T-cell (primary cell): Measurements from ENCODE around the gene PDCD7. TPM values are rescaled to one million over a fixed set of nuclear protein-coding genes. Genes with fewer than 3 reads are reported as not detected.

ENCODE experiments used
- ATAC-seq, 4 experiments: fragments of 200-7000 bp in 3 of 4; fragments of 150-1000 bp in 1 of 4; cut with Tn5 transposase; replicated peaks in 1 of 4; 1 replicate in 3 of 4; 2 replicates in 1 of 4; pipeline ENCODE4 v1.10.0; 2021; ENCODE audit warnings: moderate library complexity in 3 of 4, mild to moderate bottlenecking in 2 of 4, moderate number of reproducible peaks in 1 of 4
- CTCF ChIA-PET, 2 donors: fragments of 300-600 bp; sonication (Branson Sonifier 250); formaldehyde crosslinking; loops; one replicate each; lab custom pipeline; 2022; ENCODE audit warnings: antibody characterized with exemption in 2 of 2; lab: Charles Lee
- POLR2A ChIA-PET, 2 donors: fragments of 300-600 bp; sonication (Branson Sonifier 250); formaldehyde crosslinking; loops; one replicate each; lab custom pipeline; 2022; ENCODE audit warnings: antibody characterized with exemption in 2 of 2; lab: Charles Lee
- DNase-seq, 35 experiments: peaks; one replicate each; pipeline versions ENCODE4 v3.0.0 to v3.0.0-alpha.2; 2013 to 2023
- H3K27ac ChIP-seq: one replicate; pipeline ENCODE4 v1.5.1; 2013; ENCODE audit warnings: low read length
- H3K27me3 ChIP-seq, 2 experiments: replicated peaks in 1 of 2; 1 replicate in 1 of 2; 2 replicates in 1 of 2; pipeline versions ENCODE4 v1.6.1 to v1.7.0; 2013; ENCODE audit warnings: low read length in 1 of 2, mixed read lengths in 1 of 2; ENCODE audit not compliant: control insufficient read depth in 2 of 2, insufficient read depth in 2 of 2; ENCODE audit errors: extremely low read depth in 1 of 2
- H3K36me3 ChIP-seq, 2 donors: 1 replicate in 1 of 2; 2 replicates in 1 of 2; pipeline versions ENCODE4 v1.6.1 to v1.7.0; 2013; ENCODE audit warnings: low read length in 1 of 2; ENCODE audit not compliant: control insufficient read depth in 2 of 2, insufficient read depth in 1 of 2; ENCODE audit errors: extremely low read depth in 1 of 2
- H3K4me1 ChIP-seq, 2 experiments: 1 replicate in 1 of 2; 2 replicates in 1 of 2; pipeline versions ENCODE4 v1.6.1 to v1.7.0; 2013; ENCODE audit warnings: low read length in 2 of 2, mixed read lengths in 1 of 2; ENCODE audit not compliant: insufficient read depth in 2 of 2, control insufficient read depth in 1 of 2; ENCODE audit errors: extremely low read depth in 1 of 2
- H3K4me3 ChIP-seq, 2 donors: 1 replicate in 1 of 2; 2 replicates in 1 of 2; pipeline versions ENCODE4 v1.5.1 to v1.7.0; 2013; ENCODE audit warnings: mild to moderate bottlenecking in 2 of 2, low read length in 1 of 2, moderate library complexity in 1 of 2; ENCODE audit not compliant: control insufficient read depth in 1 of 2; ENCODE audit errors: extremely low read depth in 1 of 2
- H3K9me3 ChIP-seq: 2 replicates; pipeline ENCODE4 v1.7.0; 2013
- H3K27ac Mint-ChIP-seq, 2 donors: one replicate each; pipeline ENCODE4 v1.8.0; 2020 to 2021; ENCODE audit warnings: mild to moderate bottlenecking in 2 of 2, mixed read lengths in 2 of 2
- H3K27me3 Mint-ChIP-seq, 2 donors: one replicate each; pipeline ENCODE4 v1.8.0; 2021 to 2022; ENCODE audit warnings: mixed read lengths in 2 of 2
- H3K36me3 Mint-ChIP-seq: one replicate; pipeline ENCODE4 v1.8.0; 2021; ENCODE audit warnings: mixed read lengths
- H3K4me1 Mint-ChIP-seq, 3 donors: one replicate each; pipeline ENCODE4 v1.8.0; 2020 to 2022; ENCODE audit warnings: mixed read lengths in 3 of 3, mild to moderate bottlenecking in 1 of 3
- H3K4me3 Mint-ChIP-seq, 3 donors: one replicate each; pipeline ENCODE4 v1.8.0; 2020 to 2022; ENCODE audit warnings: mild to moderate bottlenecking in 3 of 3, mixed read lengths in 3 of 3, moderate library complexity in 3 of 3
- H3K9me3 Mint-ChIP-seq, 3 donors: one replicate each; pipeline ENCODE4 v1.8.0; 2020 to 2022; ENCODE audit warnings: mixed read lengths in 3 of 3
- WGBS: methylation state at CpG from one replicate; pipeline ENCODE4 v1.1.5; 2013; ENCODE audit warnings: missing lambda C conversion rate; ENCODE audit not compliant: insufficient coverage; 5-methylcytosine and 5-hydroxymethylcytosine counted together
- total RNA-seq, 35 experiments: library from RNA in 6 of 35; stranded (reverse) in 6 of 35; fragments of 120-200 nt in 1 of 35; gene quantifications; one replicate each; pipeline versions ENCODE4 v1.2.1 to v1.2.4 and lab custom pipeline; 2013 to 2026

The PDCD7 gene
- total RNA-seq, 5 donors from 2014 or later (not counting 1 experiment from before 2014, with no cell fraction given) = 33.2 to 43.6 (median 36.7) TPM

GRCh38 chr15:65089206-65089824 is 44.3 kb downstream of the PDCD7 start:
- no peaks in the 10 kb centered on the region for H3K36me3 Mint-ChIP-seq
- H3K4me1 Mint-ChIP-seq = no peaks in the 10 kb centered on the region
- no peak for DNase-seq
- CTCF ChIA-PET = no interaction called here
- POLR2A ChIA-PET = no interaction called here
- Histone ChIP-seq H3K36me3 (no peaks in the 10 kb centered on the region), H3K4me3 (no peak overlapping the region), H3K9me3 (no peaks in the 10 kb centered on the region), H3K27ac (no peak overlapping the region), H3K4me1 (no peaks in the 10 kb centered on the region), H3K27me3 (peaks cover 0 to 10% of the 10 kb centered on the region in 2 experiments)
- H3K27ac Mint-ChIP-seq = no peak overlapping the region
- WGBS = no CpG with 5 or more reads among the region's 5 CpGs
- no peaks in the 10 kb centered on the region for H3K27me3 Mint-ChIP-seq
- no peaks in the 10 kb centered on the region for H3K9me3 Mint-ChIP-seq
- no peak for ATAC-seq
- no peak overlapping the region for H3K4me3 Mint-ChIP-seq

- Mint-ChIP-seq H3K4me3 (no peak overlapping the region), H3K27ac (no peak overlapping the region), H3K9me3 (no peaks in the 10 kb centered on the region), H3K4me1 (no peaks in the 10 kb centered on the region), H3K27me3 (peaks cover 4% of the 10 kb centered on the region in 2 donors), H3K36me3 (no peaks in the 10 kb centered on the region)
- CTCF ChIA-PET = no interaction called here
- no peak overlapping the region for H3K4me3 ChIP-seq
- peaks cover 0 to 12% of the 10 kb centered on the region in 2 experiments for H3K27me3 ChIP-seq
- no peak overlapping the region for H3K27ac ChIP-seq
- ATAC-seq (no peak), DNase-seq (no peak)
- H3K9me3 ChIP-seq = no peaks in the 10 kb centered on the region
- H3K4me1 ChIP-seq = no peaks in the 10 kb centered on the region
- H3K36me3 ChIP-seq = no peaks in the 10 kb centered on the region
- POLR2A ChIA-PET = no interaction called here
- WGBS = no CpG with 5 or more reads among the region's 6 CpGs
Observed at GRCh38 chr15:65088643-65089021, 45.0 kb downstream of the PDCD7 start.

GRCh38 chr15:65087873-65088642 is 45.5 kb downstream of the PDCD7 start:
- no peak for ATAC-seq

GRCh38 chr15:65087411-65087810 is 46.2 kb downstream of the PDCD7 start:
- POLR2A ChIA-PET = no interaction called here
- H3K4me1 ChIP-seq = peaks cover under 1 to 3% of the 10 kb centered on the region in 2 experiments
- no peak overlapping the region for H3K4me3 ChIP-seq
- ATAC-seq (no peak), DNase-seq (no peak)
- H3K27ac ChIP-seq = no peak overlapping the region
- Mint-ChIP-seq H3K9me3 (no peaks in the 10 kb centered on the region), H3K27me3 (peaks cover 9 to 10% of the 10 kb centered on the region in 2 donors), H3K27ac (no peak overlapping the region), H3K36me3 (no peaks in the 10 kb centered on the region), H3K4me3 (no peak overlapping the region), H3K4me1 (peaks cover 6 to 8% (median 8%) of the 10 kb centered on the region in 3 donors)
- H3K36me3 ChIP-seq = no peaks in the 10 kb centered on the region
- CTCF ChIA-PET = no interaction called here
- WGBS = 71% methylated on average over 3 of the region's 3 CpGs
- H3K27me3 ChIP-seq = peaks cover 0 to 22% of the 10 kb centered on the region in 2 experiments
- no peaks in the 10 kb centered on the region for H3K9me3 ChIP-seq

More at GRCh38 chr15:65087873-65088642, 45.5 kb downstream of the PDCD7 start:
- POLR2A ChIA-PET = no interaction called here
- DNase-seq = no peak
- Mint-ChIP-seq H3K4me3 (no peak overlapping the region), H3K4me1 (peaks cover 0 to 1% (median 1%) of the 10 kb centered on the region in 3 donors), H3K27me3 (peaks cover 4% of the 10 kb centered on the region in 2 donors), H3K9me3 (no peaks in the 10 kb centered on the region), H3K36me3 (no peaks in the 10 kb centered on the region), H3K27ac (no peak overlapping the region)
- Histone ChIP-seq H3K4me1 (no peaks in the 10 kb centered on the region), H3K4me3 (no peak overlapping the region), H3K9me3 (no peaks in the 10 kb centered on the region), H3K27me3 (peaks cover 0 to 18% of the 10 kb centered on the region in 2 experiments), H3K36me3 (no peaks in the 10 kb centered on the region), H3K27ac (no peak overlapping the region)
- WGBS = 96% methylated on average over 8 of the region's 13 CpGs
- CTCF ChIA-PET = no interaction called here

GRCh38 chr15:65086680-65087111 is 46.9 kb downstream of the PDCD7 start:
- ChIA-PET CTCF (no interaction called here), POLR2A (interaction anchor here in 1 of 2 donors (0.5 kb wide), 1 partner anchor 682 kb away, joined by 3 read pairs; no protein-coding TSS in a partner anchor)
- Histone ChIP-seq H3K4me1 (peaks cover 2 to 10% of the 10 kb centered on the region in 2 experiments), H3K4me3 (no peak overlapping the region), H3K36me3 (no peaks in the 10 kb centered on the region), H3K9me3 (no peaks in the 10 kb centered on the region), H3K27ac (no peak overlapping the region), H3K27me3 (peaks cover 0 to 29% of the 10 kb centered on the region in 2 experiments)
- Mint-ChIP-seq H3K27me3 (peaks cover 11 to 12% of the 10 kb centered on the region in 2 donors), H3K4me3 (no peak overlapping the region), H3K4me1 (peaks cover 11 to 15% (median 13%) of the 10 kb centered on the region in 3 donors), H3K27ac (no peak overlapping the region), H3K9me3 (no peaks in the 10 kb centered on the region), H3K36me3 (no peaks in the 10 kb centered on the region)
- 88% methylated on average over 5 of the region's 6 CpGs for WGBS
- ATAC-seq = no peak
- DNase-seq = peak in 2 of 35 experiments; percentile 8

GRCh38 chr15:65085990-65086679 is 47.5 kb downstream of the PDCD7 start:
- H3K27me3 Mint-ChIP-seq = peaks cover 11 to 12% of the 10 kb centered on the region in 2 donors
- peaks cover 0 to 32% of the 10 kb centered on the region in 2 experiments for H3K27me3 ChIP-seq
- ATAC-seq = peak in 1 of 4 experiments; percentile 12
- H3K36me3 Mint-ChIP-seq = no peaks in the 10 kb centered on the region
- peaks cover 11 to 15% (median 15%) of the 10 kb centered on the region in 3 donors for H3K4me1 Mint-ChIP-seq
- H3K9me3 Mint-ChIP-seq = no peaks in the 10 kb centered on the region
- H3K27ac ChIP-seq = no peak overlapping the region
- CTCF ChIA-PET = no interaction called here
- DNase-seq = peak in 1 of 35 experiments; percentile 17
- H3K27ac Mint-ChIP-seq = no peak overlapping the region
- POLR2A ChIA-PET = interaction anchor here in 1 of 2 donors (0.5 kb wide), 1 partner anchor 681 kb away, joined by 3 read pairs; no protein-coding TSS in a partner anchor
- 89% methylated on average over 5 of the region's 6 CpGs for WGBS
- no peak overlapping the region for H3K4me3 Mint-ChIP-seq
- H3K4me1 ChIP-seq = peaks cover 2 to 13% of the 10 kb centered on the region in 2 experiments
- no peaks in the 10 kb centered on the region for H3K9me3 ChIP-seq
- no peak overlapping the region for H3K4me3 ChIP-seq
- no peaks in the 10 kb centered on the region for H3K36me3 ChIP-seq
